K562 (cell line): ENCODE results near the gene RPLP2. TPM values are rescaled to one million over a fixed set of nuclear protein-coding genes. Genes with fewer than 3 reads are reported as not detected.

Source experiments
- BHLHE40 ChIP-seq: IDR thresholded peaks from 2 replicates; pipeline ENCODE4 v1.6.1; 2011; ENCODE audit warnings: low read length, improper control_type of control experiment
- FOXK1 ChIP-seq: sonication (generic); formaldehyde crosslinking; IDR thresholded peaks from 2 replicates; pipeline ENCODE4 v1.8.0; 2022; ENCODE audit warnings: missing genetic modification reagents, mild to moderate bottlenecking, borderline replicate concordance
- GABPB1 ChIP-seq: sonication (generic); formaldehyde crosslinking; IDR thresholded peaks from 2 replicates; pipeline ENCODE4 v1.8.0; 2022; ENCODE audit warnings: mild to moderate bottlenecking, missing genetic modification reagents
- NR1H2 ChIP-seq: sonication (generic); formaldehyde crosslinking; IDR thresholded peaks from 2 replicates; pipeline ENCODE4 v1.4.0; 2020; ENCODE audit warnings: mild to moderate bottlenecking, missing genetic modification reagents
- PCBP1 ChIP-seq: fragments of 200-400 bp; formaldehyde crosslinking; IDR thresholded peaks from 2 replicates; pipeline ENCODE4 v1.6.1; 2018; ENCODE audit warnings: mild to moderate bottlenecking, low read depth, low read length; ENCODE audit not compliant: poor library complexity, severe bottlenecking
- PHF20 ChIP-seq: fragments of 450-650 bp; IDR thresholded peaks from 2 replicates; pipeline ENCODE4 v1.6.1; 2018; ENCODE audit not compliant: partially characterized antibody
- POLR2B ChIP-seq: fragments of 450-650 bp; IDR thresholded peaks from 2 replicates; pipeline ENCODE4 v1.6.1; 2018; ENCODE audit warnings: low read depth; ENCODE audit not compliant: partially characterized antibody
- RBBP5 ChIP-seq: fragments of 200-600 bp; sonication (generic); IDR thresholded peaks from 2 replicates; pipeline ENCODE4 v1.6.1; 2012; ENCODE audit warnings: borderline replicate concordance, mild to moderate bottlenecking, low read length, control low read depth, inconsistent platforms; ENCODE audit not compliant: insufficient read depth, poor library complexity, severe bottlenecking
- RNF2 ChIP-seq: sonication (generic); IDR thresholded peaks from 2 replicates; pipeline ENCODE4 v1.6.1; 2016
- RNF219 ChIP-seq: fragments of 250-450 bp; sonication (Bioruptor Pico); IDR thresholded peaks from 2 replicates; pipeline ENCODE4 v1.5.0; 2022; ENCODE audit warnings: mild to moderate bottlenecking
- SAP30 ChIP-seq: fragments of 200-600 bp; sonication (generic); IDR thresholded peaks from 2 replicates; pipeline ENCODE4 v1.6.1; 2012; ENCODE audit warnings: borderline replicate concordance, low read depth, mild to moderate bottlenecking, moderate library complexity, low read length, control low read depth, inconsistent platforms; ENCODE audit not compliant: insufficient read depth, poor library complexity, severe bottlenecking
- TAF15 ChIP-seq: fragments of 200-400 bp; formaldehyde crosslinking; IDR thresholded peaks from 2 replicates; pipeline ENCODE4 v1.6.1; 2017; ENCODE audit warnings: mild to moderate bottlenecking, low read depth, low read length, moderate library complexity
- YY1 ChIP-seq, 3 experiments: IDR thresholded peaks; 2 replicates each; pipeline ENCODE4 v1.6.1; 2011; ENCODE audit warnings: low read length in 2 of 3, mild to moderate bottlenecking in 2 of 3, moderate library complexity in 2 of 3, borderline replicate concordance in 1 of 3, control low read depth in 1 of 3, low read depth in 1 of 3; ENCODE audit not compliant: insufficient read depth in 3 of 3, insufficient replicate concordance in 2 of 3, control insufficient read depth in 1 of 3, insufficient read length in 1 of 3; ENCODE audit errors: extremely low read depth in 1 of 3
- ZC3H8 ChIP-seq: fragments of 450-650 bp; IDR thresholded peaks from 2 replicates; pipeline ENCODE4 v1.6.1; 2017
- ZFP30 ChIP-seq: fragments of 250-450 bp; sonication (Bioruptor Pico); IDR thresholded peaks from 2 replicates; pipeline ENCODE4 v1.8.0; 2022; ENCODE audit warnings: moderate library complexity, mild to moderate bottlenecking, inconsistent platforms, borderline replicate concordance
- ZFP36 ChIP-seq: fragments of 150-350 bp; IDR thresholded peaks from 2 replicates; pipeline ENCODE4 v1.6.1; 2018; ENCODE audit warnings: low read length, low read depth; ENCODE audit not compliant: partially characterized antibody
- ZNF431 ChIP-seq: sonication (generic); formaldehyde crosslinking; IDR thresholded peaks from 2 replicates; pipeline ENCODE4 v1.8.0; 2022; ENCODE audit warnings: mild to moderate bottlenecking, missing genetic modification reagents
- ZNF551 ChIP-seq: fragments of 250-450 bp; sonication (Bioruptor Pico); IDR thresholded peaks from 2 replicates; pipeline ENCODE4 v1.5.0; 2021; ENCODE audit warnings: mild to moderate bottlenecking, moderate library complexity
- ZNF699 ChIP-seq: fragments of 250-450 bp; sonication (Bioruptor Pico); IDR thresholded peaks from 2 replicates; pipeline ENCODE4 v1.8.0; 2021; ENCODE audit warnings: mild to moderate bottlenecking, moderate library complexity; ENCODE audit not compliant: insufficient replicate concordance
- ZNF79 ChIP-seq: fragments of 250-450 bp; sonication (Bioruptor Pico); IDR thresholded peaks from 2 replicates; pipeline ENCODE4 v1.4.0; 2020; ENCODE audit warnings: low read depth, mild to moderate bottlenecking, moderate library complexity
- polyA plus RNA-seq, 8 experiments: library from polyadenylated mRNA; depleted of rRNA in 4 of 8; stranded (reverse) in 5 of 8; unstranded in 3 of 8; fragments of >200 nt; fragmentation: Nextera tagmentation in 2 of 8; fragmentation: Illumina TruSeq in 1 of 8; extraction: Ambion mirVana in 2 of 8; extraction: Trizol in 1 of 8; gene quantifications; 2 replicates each; pipeline versions ENCODE4 v1.2.1 to v1.2.3, GENCODE V29; 2011 to 2014; ENCODE audit warnings: inconsistent platforms in 1 of 8, missing spikeins in 1 of 8
- total RNA-seq, 7 experiments: library from RNA; depleted of rRNA in 6 of 7; stranded (reverse); fragments of >200 nt in 6 of 7; fragmentation: Illumina TruSeq in 2 of 7; extraction: Trizol in 2 of 7; gene quantifications; 2 replicates each; pipeline versions ENCODE4 v1.2.1 to v1.2.3, GENCODE V29; 2011 to 2021; ENCODE audit warnings: low replicate concordance in 1 of 7
- TF ChIP-seq, protein P1 (sequence below), 2 experiments: fragments of 450-650 bp; conservative IDR thresholded peaks; 2 replicates each; pipeline ENCODE4 v1.6.1; 2017; ENCODE audit warnings: mild to moderate bottlenecking in 2 of 2, moderate library complexity in 2 of 2
- TF ChIP-seq, protein P2 (sequence below), 2 experiments: fragments of 450-650 bp in 1 of 2; sonication (generic) in 1 of 2; formaldehyde crosslinking; conservative IDR thresholded peaks; 2 replicates each; pipeline versions ENCODE4 v1.4.0 to v1.8.1; 2020 to 2022; ENCODE audit warnings: mild to moderate bottlenecking in 1 of 2, missing genetic modification reagents in 1 of 2

The RPLP2 gene
- total and polyA plus RNA-seq, 9 of the 15 experiments (the other 6 are each of a cell fraction or from before 2014, with no cell fraction given): 528 to 3,807 (median 1,633) TPM

DNA sequence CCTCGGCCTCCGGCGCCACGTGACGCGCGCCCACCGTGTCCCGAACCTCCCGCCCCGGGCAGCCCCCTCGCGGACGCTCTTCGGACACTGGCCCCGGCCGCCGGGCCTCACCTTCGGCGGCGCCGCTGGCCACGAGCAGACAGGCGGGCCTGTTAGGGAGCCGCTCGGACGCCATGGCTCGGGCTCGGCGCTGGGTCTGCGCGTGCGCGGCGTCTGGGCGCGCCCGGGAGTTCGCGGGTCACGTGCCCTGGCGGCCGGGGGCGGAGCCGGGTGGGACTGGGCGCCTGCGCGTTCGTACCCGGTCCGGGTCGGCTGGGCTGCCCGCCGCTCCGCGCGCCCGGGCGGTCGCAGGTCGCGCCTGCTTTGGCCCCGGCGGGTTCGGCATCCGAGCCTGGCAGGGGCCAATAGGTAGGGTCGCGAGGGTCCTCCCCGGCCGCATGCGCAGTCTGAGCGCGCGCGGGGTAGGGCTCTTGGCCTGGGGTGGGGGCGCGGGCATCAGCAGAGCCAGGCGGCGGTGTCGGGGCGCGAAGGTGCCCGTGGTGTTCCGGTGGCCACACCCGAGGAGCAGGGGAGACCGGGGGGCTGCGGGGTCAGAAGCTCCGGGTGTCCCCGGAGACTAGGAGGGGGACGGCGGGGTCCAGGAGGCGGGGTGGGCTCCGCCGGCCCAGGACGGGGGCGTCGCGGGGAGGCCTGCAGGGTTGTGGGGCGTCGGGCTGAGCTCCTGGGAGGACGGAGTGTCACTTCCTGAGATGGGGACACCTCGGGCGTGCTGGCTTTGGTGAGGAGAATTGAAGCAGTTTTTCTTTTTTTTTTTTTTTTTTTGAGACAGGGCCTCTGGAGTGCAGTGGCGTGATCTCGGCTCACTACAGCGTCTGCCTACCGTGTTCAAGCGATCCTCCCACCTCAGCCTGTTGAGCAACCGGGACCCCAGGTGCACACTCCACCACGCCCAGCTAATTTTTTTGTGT, 32.2 kb upstream of the RPLP2 start, which contains the start of gene GATD1 (continued):
- TF ChIP-seq ZFP36: no peak
- no peak for TF ChIP-seq RNF2
- peak; percentile 70 for TF ChIP-seq SAP30
- TF ChIP-seq ZNF431 (CRISPR knock-in tag): no peak
- TF ChIP-seq ZNF699: no peak
- no peak for TF ChIP-seq TAF15
- peak; percentile 26 for TF ChIP-seq PCBP1
- TF ChIP-seq FOXK1: no peak
- peak; percentile 96 for TF ChIP-seq BHLHE40
- TF ChIP-seq, protein P1, sequence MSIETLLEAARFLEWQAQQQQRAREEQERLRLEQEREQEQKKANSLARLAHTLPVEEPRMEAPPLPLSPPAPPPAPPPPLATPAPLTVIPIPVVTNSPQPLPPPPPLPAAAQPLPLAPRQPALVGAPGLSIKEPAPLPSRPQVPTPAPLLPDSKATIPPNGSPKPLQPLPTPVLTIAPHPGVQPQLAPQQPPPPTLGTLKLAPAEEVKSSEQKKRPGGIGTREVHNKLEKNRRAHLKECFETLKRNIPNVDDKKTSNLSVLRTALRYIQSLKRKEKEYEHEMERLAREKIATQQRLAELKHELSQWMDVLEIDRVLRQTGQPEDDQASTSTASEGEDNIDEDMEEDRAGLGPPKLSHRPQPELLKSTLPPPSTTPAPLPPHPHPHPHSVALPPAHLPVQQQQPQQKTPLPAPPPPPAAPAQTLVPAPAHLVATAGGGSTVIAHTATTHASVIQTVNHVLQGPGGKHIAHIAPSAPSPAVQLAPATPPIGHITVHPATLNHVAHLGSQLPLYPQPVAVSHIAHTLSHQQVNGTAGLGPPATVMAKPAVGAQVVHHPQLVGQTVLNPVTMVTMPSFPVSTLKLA (conservative IDR thresholded peaks at IDR 0.05): no peak
- peak; percentile 48 to 93 (median 88) for TF ChIP-seq YY1 (IDR thresholded peaks at IDR 0.05; ENCODE audit: borderline replicate concordance in 1 of 3, control insufficient read depth in 1 of 3, extremely low read depth in 1 of 3, insufficient read depth in 3 of 3, insufficient read length in 1 of 3, insufficient replicate concordance in 2 of 3, low read depth in 1 of 3, low read length in 2 of 3)
- TF ChIP-seq RNF219 (CRISPR knock-in tag): no peak
- no peak for TF ChIP-seq ZNF79
- no peak for TF ChIP-seq ZC3H8
- TF ChIP-seq ZFP30 (CRISPR knock-in tag): no peak
- TF ChIP-seq POLR2B: peak; percentile 61
- TF ChIP-seq GABPB1: peak; percentile 67
- 0 out of 2 replicates have a peak, but pooled peaks have one; percentile 1 for TF ChIP-seq NR1H2
- TF ChIP-seq RBBP5: peak; percentile 67
- TF ChIP-seq, protein P2, sequence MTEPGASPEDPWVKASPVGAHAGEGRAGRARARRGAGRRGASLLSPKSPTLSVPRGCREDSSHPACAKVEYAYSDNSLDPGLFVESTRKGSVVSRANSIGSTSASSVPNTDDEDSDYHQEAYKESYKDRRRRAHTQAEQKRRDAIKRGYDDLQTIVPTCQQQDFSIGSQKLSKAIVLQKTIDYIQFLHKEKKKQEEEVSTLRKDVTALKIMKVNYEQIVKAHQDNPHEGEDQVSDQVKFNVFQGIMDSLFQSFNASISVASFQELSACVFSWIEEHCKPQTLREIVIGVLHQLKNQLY (CRISPR knock-in tag; conservative IDR thresholded peaks at IDR 0.05): no peak
- TF ChIP-seq PHF20: peak; percentile 38
- no peak for TF ChIP-seq ZNF551
